ENCODE measurements around the gene POU2F3. TPM values are rescaled to one million over a fixed set of nuclear protein-coding genes. Genes with fewer than 3 reads are reported as not detected.

POU2F3 gene
- total and polyA plus RNA-seq, 2 donors (not counting 1 experiment from before 2014, with no cell fraction given) = not detected

DNA sequence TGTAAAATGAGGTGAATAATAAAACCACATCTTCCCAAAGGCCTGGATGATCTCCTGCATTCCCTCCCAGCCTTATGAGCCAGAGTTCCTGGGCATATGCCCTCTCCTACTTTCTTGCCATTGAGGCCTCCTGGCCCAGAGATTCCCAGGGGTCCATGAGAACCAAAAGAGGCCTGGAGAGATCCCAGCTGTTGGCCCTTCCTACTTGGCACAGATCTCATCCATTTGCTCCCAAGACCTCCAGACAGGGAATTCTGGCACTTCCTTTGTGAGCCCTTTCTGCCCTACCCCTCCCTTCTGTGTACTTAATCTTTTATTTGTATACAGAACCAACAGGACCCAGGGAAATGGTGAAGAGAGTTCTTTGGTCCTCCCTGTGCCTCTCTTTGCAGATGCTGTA lies 21.4 kb downstream of the POU2F3 start:
- Histone ChIP-seq H3K4me1 (ENCODE audit: control insufficient read depth, extremely low read depth, insufficient read depth, low read length) (no peaks in the 10 kb centered on the region), H3K4me3 (replicated peaks in 1 of 4; ENCODE audit: control extremely low read depth in 1 of 4, insufficient read depth in 1 of 4, low read depth in 3 of 4, low read length in 4 of 4) (no peak overlapping the region), H3K9ac (ENCODE audit: insufficient read depth, low read length) (no peak overlapping the region), H3K9me3 (ENCODE audit: control insufficient read depth, insufficient read depth, low read depth, low read length) (no peaks in the 10 kb centered on the region), H4K20me1 (ENCODE audit: control insufficient read depth, extremely low read depth, insufficient read depth, low read length) (no peaks in the 10 kb centered on the region), H3K4me2 (ENCODE audit: extremely low read depth, insufficient read depth, low read length) (no peak overlapping the region), H3K79me2 (ENCODE audit: control insufficient read depth, insufficient read depth, low read length) (no peaks in the 10 kb centered on the region), H3K27me3 (ENCODE audit: control insufficient read depth, insufficient read depth, low read length) (peaks cover 34% of the 10 kb centered on the region), H3K36me3 (ENCODE audit: control insufficient read depth, insufficient read depth, low read length) (no peaks in the 10 kb centered on the region), H2AFZ (ENCODE audit: low read length) (no peak overlapping the region), H3K27ac (ENCODE audit: insufficient read depth, low read length) (no peak overlapping the region)
- no peak for DNase-seq (ENCODE audit: low read depth in 2 of 2)
- TF ChIP-seq EZH2 (IDR thresholded peaks at IDR 0.05; ENCODE audit: low read length, missing control alignments) = no peak
- no peak for TF ChIP-seq CTCF (conservative IDR thresholded peaks at IDR 0.05 in 1 of 2, IDR thresholded peaks at IDR 0.05 in 1 of 2; ENCODE audit: low read depth in 1 of 2, low read length in 2 of 2)

GRCh38 chr11:120261931-120262330 lies 22.0 kb downstream of the POU2F3 start:
- H3K27me3 ChIP-seq (ENCODE audit: control insufficient read depth, insufficient read depth, low read length) = peaks cover 31% of the 10 kb centered on the region
- H3K9me3 ChIP-seq (ENCODE audit: control insufficient read depth, insufficient read depth, low read depth, low read length) = no peaks in the 10 kb centered on the region
- no peak for TF ChIP-seq CTCF (conservative IDR thresholded peaks at IDR 0.05 in 1 of 2, IDR thresholded peaks at IDR 0.05 in 1 of 2; ENCODE audit: low read depth in 1 of 2, low read length in 2 of 2)
- TF ChIP-seq EZH2 (IDR thresholded peaks at IDR 0.05; ENCODE audit: low read length, missing control alignments) = no peak
- no peak overlapping the region for H2AFZ ChIP-seq (ENCODE audit: low read length)
- H3K4me1 ChIP-seq (ENCODE audit: control insufficient read depth, extremely low read depth, insufficient read depth, low read length) = no peaks in the 10 kb centered on the region
- DNase-seq (ENCODE audit: low read depth in 2 of 2) = no peak
- no peaks in the 10 kb centered on the region for H4K20me1 ChIP-seq (ENCODE audit: control insufficient read depth, extremely low read depth, insufficient read depth, low read length)
- H3K4me3 ChIP-seq (replicated peaks in 1 of 4; ENCODE audit: control extremely low read depth in 1 of 4, insufficient read depth in 1 of 4, low read depth in 3 of 4, low read length in 4 of 4) = no peak overlapping the region
- no peaks in the 10 kb centered on the region for H3K36me3 ChIP-seq (ENCODE audit: control insufficient read depth, insufficient read depth, low read length)
- no peak overlapping the region for H3K27ac ChIP-seq (ENCODE audit: insufficient read depth, low read length)
- no peaks in the 10 kb centered on the region for H3K79me2 ChIP-seq (ENCODE audit: control insufficient read depth, insufficient read depth, low read length)
- no peak overlapping the region for H3K4me2 ChIP-seq (ENCODE audit: extremely low read depth, insufficient read depth, low read length)
- H3K9ac ChIP-seq (ENCODE audit: insufficient read depth, low read length) = no peak overlapping the region

DNA sequence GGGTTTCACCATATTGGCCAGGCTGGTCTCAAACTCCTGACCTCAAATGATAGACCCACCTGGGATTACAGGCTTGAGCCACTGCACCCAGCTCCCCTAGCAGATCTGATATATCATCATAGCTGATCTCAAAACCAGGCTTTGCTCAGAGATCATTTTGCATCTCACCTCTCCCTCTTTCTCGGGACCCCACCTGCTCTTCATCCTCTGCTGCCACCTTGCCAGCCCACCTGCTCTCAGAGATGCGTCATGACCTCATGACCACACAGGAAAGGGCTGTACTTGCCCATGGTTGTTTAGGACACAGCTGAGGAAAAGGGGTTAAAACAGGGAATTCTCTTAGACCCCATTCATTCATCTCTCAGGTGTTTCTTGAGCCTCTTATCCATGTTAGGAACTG lies 27.4 kb downstream of the POU2F3 start:
- Histone ChIP-seq H3K27me3 (ENCODE audit: control insufficient read depth, insufficient read depth, low read length) (peaks cover 24% of the 10 kb centered on the region), H3K27ac (ENCODE audit: insufficient read depth, low read length) (no peak overlapping the region)

More for the DNA sequence above, 27.4 kb downstream of the POU2F3 start:
- Histone ChIP-seq H4K20me1 (ENCODE audit: control insufficient read depth, extremely low read depth, insufficient read depth, low read length) (no peaks in the 10 kb centered on the region), H3K9me3 (ENCODE audit: control insufficient read depth, insufficient read depth, low read depth, low read length) (no peaks in the 10 kb centered on the region), H3K36me3 (ENCODE audit: control insufficient read depth, insufficient read depth, low read length) (no peaks in the 10 kb centered on the region), H3K4me1 (ENCODE audit: control insufficient read depth, extremely low read depth, insufficient read depth, low read length) (peaks cover 2% of the 10 kb centered on the region), H3K79me2 (ENCODE audit: control insufficient read depth, insufficient read depth, low read length) (no peaks in the 10 kb centered on the region), H3K9ac (ENCODE audit: insufficient read depth, low read length) (no peak overlapping the region), H2AFZ (ENCODE audit: low read length) (no peak overlapping the region), H3K4me2 (ENCODE audit: extremely low read depth, insufficient read depth, low read length) (no peak overlapping the region), H3K4me3 (replicated peaks in 1 of 4; ENCODE audit: control extremely low read depth in 1 of 4, insufficient read depth in 1 of 4, low read depth in 3 of 4, low read length in 4 of 4) (no peak overlapping the region)
- no peak for DNase-seq (ENCODE audit: low read depth in 2 of 2)
- TF ChIP-seq CTCF (conservative IDR thresholded peaks at IDR 0.05 in 1 of 2, IDR thresholded peaks at IDR 0.05 in 1 of 2; ENCODE audit: low read depth in 1 of 2, low read length in 2 of 2) (no peak), EZH2 (IDR thresholded peaks at IDR 0.05; ENCODE audit: low read length, missing control alignments) (no peak)
